ENCODE data around the gene ATR.
"Not testable (repeated sequence)": the region's sequence is repeated elsewhere in the genome, so short reads cannot be mapped to it uniquely, and the experiment has no call there.

ATR gene

DNA sequence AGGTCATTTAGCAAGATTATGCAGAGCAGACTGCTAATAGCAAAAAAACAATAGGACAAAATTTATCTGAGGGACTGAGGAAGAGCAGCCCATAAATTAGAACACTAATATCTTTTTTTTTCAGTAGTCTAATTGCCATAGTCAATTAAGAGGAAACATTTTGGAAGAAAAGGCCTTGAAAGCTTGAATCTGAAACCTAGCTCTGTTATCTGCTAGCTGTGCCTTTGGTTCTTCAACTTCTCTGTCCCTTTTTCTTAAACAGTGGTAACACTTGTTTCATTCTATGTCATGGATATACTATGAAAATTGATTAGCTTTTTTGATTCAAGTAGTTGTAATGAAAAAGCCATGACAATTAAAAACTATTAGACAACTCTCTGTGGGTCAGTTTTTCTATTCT lies 1.7 kb downstream of the ATR start:
- no peak overlapping the region for H4K12ac ChIP-seq (ENCODE audit: low read depth, low read length)
- H3K79me2 ChIP-seq (ENCODE audit: control insufficient read depth, insufficient read depth, low read length, poor library complexity), result peaks cover 7% of the 10 kb centered on the region
- H3K9me3 ChIP-seq (ENCODE audit: insufficient read depth, low read depth, low read length), result no peaks in the 10 kb centered on the region
- H3K79me1 ChIP-seq (ENCODE audit: low read length), result peaks cover 9% of the 10 kb centered on the region
- no peaks in the 10 kb centered on the region for H3K36me3 ChIP-seq (ENCODE audit: control insufficient read depth in 1 of 2, insufficient read depth in 2 of 2, low read length in 2 of 2)
- H3K4me1 ChIP-seq (ENCODE audit: control insufficient read depth in 1 of 2, insufficient read depth in 2 of 2, low read length in 2 of 2), result peaks cover 0 to 3% of the 10 kb centered on the region in 2 experiments
- no peak for DNase-seq
- H3K4me3 ChIP-seq (ENCODE audit: low read depth, low read length), result no peak overlapping the region
- no peak overlapping the region for H3K9ac ChIP-seq (ENCODE audit: low read length)
- no peak overlapping the region for H3K4ac ChIP-seq (ENCODE audit: low read depth, low read length)
- no peak overlapping the region for H4K8ac ChIP-seq (ENCODE audit: low read depth, low read length)
- H2AFZ ChIP-seq (ENCODE audit: insufficient read depth, low read length, poor library complexity), result no peak overlapping the region
- H3K23ac ChIP-seq (ENCODE audit: low read length), result no peak overlapping the region
- no peak overlapping the region for H3K18ac ChIP-seq (ENCODE audit: low read length)
- no peak overlapping the region for H2BK12ac ChIP-seq (ENCODE audit: low read length)
- H3K27ac ChIP-seq (ENCODE audit: low read depth, low read length), result no peak overlapping the region
- no peak overlapping the region for H3K14ac ChIP-seq (ENCODE audit: low read length)
- no peak overlapping the region for H2AK5ac ChIP-seq (ENCODE audit: low read length)
- no peak overlapping the region for H2BK120ac ChIP-seq (ENCODE audit: insufficient read depth, low read length, poor library complexity)
- no peaks in the 10 kb centered on the region for H3K27me3 ChIP-seq (ENCODE audit: insufficient read depth, low read length)
- H2BK5ac ChIP-seq (ENCODE audit: low read depth, low read length, poor library complexity), result no peak overlapping the region
- H3K4me2 ChIP-seq (ENCODE audit: low read length), result no peak overlapping the region
- H4K91ac ChIP-seq (ENCODE audit: low read depth, low read length), result no peak overlapping the region

DNA sequence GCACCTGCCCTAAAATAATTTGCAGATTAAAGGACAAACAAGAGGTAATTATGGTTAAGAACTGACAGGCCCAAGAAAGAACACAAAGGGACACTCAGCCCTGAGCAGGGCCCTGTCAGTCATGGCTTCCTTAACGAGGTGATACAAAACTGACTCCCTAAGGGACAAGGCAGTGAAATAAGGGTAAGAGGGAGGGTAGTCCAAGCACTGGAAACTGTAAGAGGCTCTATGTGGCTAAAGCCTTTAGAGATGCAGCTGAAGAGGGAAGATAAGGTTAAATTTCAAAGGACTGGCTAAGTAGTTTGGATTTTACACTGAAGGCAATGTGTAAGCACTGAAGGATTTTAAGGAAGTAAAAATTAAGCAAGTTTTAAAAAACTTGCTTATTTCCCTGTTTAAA lies 3.9 kb downstream of the ATR start:
- H3K27ac ChIP-seq (ENCODE audit: low read depth, low read length), result no peak overlapping the region
- DNase-seq, result no peak
- no peak overlapping the region for H2AK5ac ChIP-seq (ENCODE audit: low read length)
- H4K8ac ChIP-seq (ENCODE audit: low read depth, low read length), result no peak overlapping the region
- H2BK120ac ChIP-seq (ENCODE audit: insufficient read depth, low read length, poor library complexity), result no peak overlapping the region
- H4K12ac ChIP-seq (ENCODE audit: low read depth, low read length), result no peak overlapping the region
- no peak overlapping the region for H3K4me2 ChIP-seq (ENCODE audit: low read length)
- H3K4me1 ChIP-seq (ENCODE audit: control insufficient read depth in 1 of 2, insufficient read depth in 2 of 2, low read length in 2 of 2), result peaks cover 0 to 3% of the 10 kb centered on the region in 2 experiments
- no peaks in the 10 kb centered on the region for H3K27me3 ChIP-seq (ENCODE audit: insufficient read depth, low read length)
- H3K14ac ChIP-seq (ENCODE audit: low read length), result no peak overlapping the region
- H3K9ac ChIP-seq (ENCODE audit: low read length), result peak overlapping the region; percentile 28
- H3K9me3 ChIP-seq (ENCODE audit: insufficient read depth, low read depth, low read length), result no peaks in the 10 kb centered on the region
- no peak overlapping the region for H2BK5ac ChIP-seq (ENCODE audit: low read depth, low read length, poor library complexity)
- WGBS (ENCODE audit: extremely low coverage, insufficient coverage, insufficient read length), result no CpG with 5 or more reads among the region's 1 CpG
- H3K79me2 ChIP-seq (ENCODE audit: control insufficient read depth, insufficient read depth, low read length, poor library complexity), result peaks cover 7% of the 10 kb centered on the region
- no peak overlapping the region for H2AFZ ChIP-seq (ENCODE audit: insufficient read depth, low read length, poor library complexity)
- H3K36me3 ChIP-seq (ENCODE audit: control insufficient read depth in 1 of 2, insufficient read depth in 2 of 2, low read length in 2 of 2), result no peaks in the 10 kb centered on the region
- no peak overlapping the region for H2BK12ac ChIP-seq (ENCODE audit: low read length)
- H3K4ac ChIP-seq (ENCODE audit: low read depth, low read length), result no peak overlapping the region
- peaks cover 9% of the 10 kb centered on the region for H3K79me1 ChIP-seq (ENCODE audit: low read length)
- no peak overlapping the region for H3K23ac ChIP-seq (ENCODE audit: low read length)
- no peak overlapping the region for H4K91ac ChIP-seq (ENCODE audit: low read depth, low read length)
- no peak overlapping the region for H3K4me3 ChIP-seq (ENCODE audit: low read depth, low read length)
- H3K18ac ChIP-seq (ENCODE audit: low read length), result no peak overlapping the region

- H3K4me1 ChIP-seq (ENCODE audit: control insufficient read depth in 1 of 2, insufficient read depth in 2 of 2, low read length in 2 of 2), result not testable (repeated sequence)
Observed at GRCh38 chr3:142574223-142574622, 4.3 kb downstream of the ATR start.

GRCh38 chr3:142569422-142569821 lies 9.1 kb downstream of the ATR start:
- H3K4me1 ChIP-seq (ENCODE audit: control insufficient read depth in 1 of 2, insufficient read depth in 2 of 2, low read length in 2 of 2); H4K12ac ChIP-seq (ENCODE audit: low read depth, low read length); H2AFZ ChIP-seq (ENCODE audit: insufficient read depth, low read length, poor library complexity); H3K27ac ChIP-seq (ENCODE audit: low read depth, low read length); H3K4me3 ChIP-seq (ENCODE audit: low read depth, low read length); H3K4me2 ChIP-seq (ENCODE audit: low read length); H3K14ac ChIP-seq (ENCODE audit: low read length); H3K18ac ChIP-seq (ENCODE audit: low read length); H3K36me3 ChIP-seq (ENCODE audit: control insufficient read depth in 1 of 2, insufficient read depth in 2 of 2, low read length in 2 of 2); H3K27me3 ChIP-seq (ENCODE audit: insufficient read depth, low read length); H3K79me1 ChIP-seq (ENCODE audit: low read length); H2BK120ac ChIP-seq (ENCODE audit: insufficient read depth, low read length, poor library complexity); H3K23ac ChIP-seq (ENCODE audit: low read length); H3K9me3 ChIP-seq (ENCODE audit: insufficient read depth, low read depth, low read length); H3K9ac ChIP-seq (ENCODE audit: low read length); H4K8ac ChIP-seq (ENCODE audit: low read depth, low read length); H2BK5ac ChIP-seq (ENCODE audit: low read depth, low read length, poor library complexity); H3K79me2 ChIP-seq (ENCODE audit: control insufficient read depth, insufficient read depth, low read length, poor library complexity); H2AK5ac ChIP-seq (ENCODE audit: low read length); H3K4ac ChIP-seq (ENCODE audit: low read depth, low read length); DNase-seq; H2BK12ac ChIP-seq (ENCODE audit: low read length); H4K91ac ChIP-seq (ENCODE audit: low read depth, low read length): not testable (repeated sequence)
- WGBS (ENCODE audit: extremely low coverage, insufficient coverage, insufficient read length), result no CpG with 5 or more reads among the region's 3 CpGs

More at GRCh38 chr3:142574223-142574622, 4.3 kb downstream of the ATR start:
- not testable (repeated sequence) for H3K36me3 ChIP-seq (ENCODE audit: control insufficient read depth in 1 of 2, insufficient read depth in 2 of 2, low read length in 2 of 2); H2BK12ac ChIP-seq (ENCODE audit: low read length); H3K9ac ChIP-seq (ENCODE audit: low read length); H2AFZ ChIP-seq (ENCODE audit: insufficient read depth, low read length, poor library complexity); DNase-seq; H3K27me3 ChIP-seq (ENCODE audit: insufficient read depth, low read length); H3K4me2 ChIP-seq (ENCODE audit: low read length); H3K27ac ChIP-seq (ENCODE audit: low read depth, low read length); H2AK5ac ChIP-seq (ENCODE audit: low read length); H3K4me3 ChIP-seq (ENCODE audit: low read depth, low read length); H3K79me2 ChIP-seq (ENCODE audit: control insufficient read depth, insufficient read depth, low read length, poor library complexity); H4K91ac ChIP-seq (ENCODE audit: low read depth, low read length); H3K4ac ChIP-seq (ENCODE audit: low read depth, low read length); H4K12ac ChIP-seq (ENCODE audit: low read depth, low read length); H3K18ac ChIP-seq (ENCODE audit: low read length); H4K8ac ChIP-seq (ENCODE audit: low read depth, low read length); H3K23ac ChIP-seq (ENCODE audit: low read length); H2BK120ac ChIP-seq (ENCODE audit: insufficient read depth, low read length, poor library complexity); H3K14ac ChIP-seq (ENCODE audit: low read length); H3K9me3 ChIP-seq (ENCODE audit: insufficient read depth, low read depth, low read length); H2BK5ac ChIP-seq (ENCODE audit: low read depth, low read length, poor library complexity); H3K79me1 ChIP-seq (ENCODE audit: low read length)
- WGBS (ENCODE audit: extremely low coverage, insufficient coverage, insufficient read length), result no CpG with 5 or more reads among the region's 3 CpGs

Data from trophoblast cell (in vitro differentiated cells and primary cell).